Measurements from ENCODE around the gene MGLL.

- TF ChIP-seq CTCF (IDR thresholded peaks at IDR 0.05) (no peak), ZFX (IDR thresholded peaks at IDR 0.05; ENCODE audit: borderline replicate concordance) (no peak)
Observed at GRCh38 chr3:127781411-127782001, 40.8 kb downstream of the MGLL start.

Data from 22Rv1 (cell line).